ENCODE data around the gene WDR1. TPM values are rescaled to one million over a fixed set of nuclear protein-coding genes. Genes with fewer than 3 reads are reported as not detected.

Gene WDR1
- total RNA-seq, 1 donor from 2014 or later: 370 TPM

DNA sequence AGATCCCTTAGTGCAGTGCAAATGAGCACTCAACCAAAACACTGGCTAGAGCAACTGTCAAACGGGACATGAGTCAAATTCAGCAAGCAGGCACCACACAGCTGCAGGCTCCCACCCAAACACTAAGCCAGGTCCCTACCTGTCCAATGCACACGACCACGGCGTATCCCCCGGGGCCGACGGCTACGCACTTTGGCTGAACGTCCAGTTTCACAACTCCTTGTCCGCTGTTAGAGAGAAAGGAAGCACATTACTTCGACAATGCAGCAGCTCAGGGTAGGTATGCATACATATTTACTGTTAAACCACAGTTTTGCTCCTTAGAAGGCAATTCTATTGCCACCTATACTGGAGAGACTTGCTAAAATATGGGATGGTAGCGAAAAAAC lies 35.4 kb downstream of the WDR1 start:
- Histone ChIP-seq H3K27me3 (ENCODE audit: control insufficient read depth, insufficient read depth, low read length) (no peaks in the 10 kb centered on the region), H3K36me3 (ENCODE audit: control insufficient read depth, insufficient read depth, low read length) (peaks cover 6% of the 10 kb centered on the region), H3K4me3 (ENCODE audit: low read depth, low read length) (no peak overlapping the region)
- TF ChIP-seq, protein P1, sequence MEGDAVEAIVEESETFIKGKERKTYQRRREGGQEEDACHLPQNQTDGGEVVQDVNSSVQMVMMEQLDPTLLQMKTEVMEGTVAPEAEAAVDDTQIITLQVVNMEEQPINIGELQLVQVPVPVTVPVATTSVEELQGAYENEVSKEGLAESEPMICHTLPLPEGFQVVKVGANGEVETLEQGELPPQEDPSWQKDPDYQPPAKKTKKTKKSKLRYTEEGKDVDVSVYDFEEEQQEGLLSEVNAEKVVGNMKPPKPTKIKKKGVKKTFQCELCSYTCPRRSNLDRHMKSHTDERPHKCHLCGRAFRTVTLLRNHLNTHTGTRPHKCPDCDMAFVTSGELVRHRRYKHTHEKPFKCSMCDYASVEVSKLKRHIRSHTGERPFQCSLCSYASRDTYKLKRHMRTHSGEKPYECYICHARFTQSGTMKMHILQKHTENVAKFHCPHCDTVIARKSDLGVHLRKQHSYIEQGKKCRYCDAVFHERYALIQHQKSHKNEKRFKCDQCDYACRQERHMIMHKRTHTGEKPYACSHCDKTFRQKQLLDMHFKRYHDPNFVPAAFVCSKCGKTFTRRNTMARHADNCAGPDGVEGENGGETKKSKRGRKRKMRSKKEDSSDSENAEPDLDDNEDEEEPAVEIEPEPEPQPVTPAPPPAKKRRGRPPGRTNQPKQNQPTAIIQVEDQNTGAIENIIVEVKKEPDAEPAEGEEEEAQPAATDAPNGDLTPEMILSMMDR (IDR thresholded peaks at IDR 0.05; ENCODE audit: insufficient read depth, low read length, poor library complexity, severe bottlenecking): no peak
- DNase-seq (ENCODE audit: low read depth): no peak

DNA sequence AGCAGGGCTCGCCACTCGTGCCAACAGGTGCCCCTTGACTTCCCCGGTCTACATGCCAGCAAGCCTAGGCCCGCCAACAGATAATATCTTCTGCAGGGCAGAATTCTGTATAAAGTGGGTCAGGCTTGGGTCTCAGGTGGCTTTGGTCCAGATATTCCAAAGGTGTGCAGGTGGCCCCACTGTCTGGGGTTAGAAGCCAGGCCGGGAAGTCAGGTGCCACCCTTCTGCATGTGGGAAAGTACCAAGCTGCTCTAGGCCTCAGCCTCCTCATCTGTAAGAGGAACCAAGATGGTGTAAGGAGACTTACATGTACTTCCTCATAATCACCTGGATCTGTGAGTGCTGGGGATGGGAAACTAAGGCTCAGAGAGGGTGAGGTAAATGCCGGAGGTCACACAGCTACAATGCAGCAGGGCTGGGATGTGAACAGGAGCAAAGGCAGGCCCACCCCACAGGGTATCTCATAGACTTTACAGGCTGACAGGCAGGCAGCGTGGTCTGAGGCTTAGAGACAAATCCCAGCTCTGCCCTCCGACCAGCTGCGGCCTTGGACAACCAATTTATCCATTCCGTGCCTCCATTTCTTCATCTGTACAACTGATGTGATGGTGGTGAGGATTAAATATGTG lies 35.9 kb downstream of the WDR1 start:
- no peak for DNase-seq (ENCODE audit: low read depth)
- Histone ChIP-seq H3K4me3 (ENCODE audit: low read depth, low read length) (no peak overlapping the region), H3K36me3 (ENCODE audit: control insufficient read depth, insufficient read depth, low read length) (peaks cover 6% of the 10 kb centered on the region), H3K27me3 (ENCODE audit: control insufficient read depth, insufficient read depth, low read length) (no peaks in the 10 kb centered on the region)
- TF ChIP-seq, protein P1 (IDR thresholded peaks at IDR 0.05; ENCODE audit: insufficient read depth, low read length, poor library complexity, severe bottlenecking): no peak

DNA sequence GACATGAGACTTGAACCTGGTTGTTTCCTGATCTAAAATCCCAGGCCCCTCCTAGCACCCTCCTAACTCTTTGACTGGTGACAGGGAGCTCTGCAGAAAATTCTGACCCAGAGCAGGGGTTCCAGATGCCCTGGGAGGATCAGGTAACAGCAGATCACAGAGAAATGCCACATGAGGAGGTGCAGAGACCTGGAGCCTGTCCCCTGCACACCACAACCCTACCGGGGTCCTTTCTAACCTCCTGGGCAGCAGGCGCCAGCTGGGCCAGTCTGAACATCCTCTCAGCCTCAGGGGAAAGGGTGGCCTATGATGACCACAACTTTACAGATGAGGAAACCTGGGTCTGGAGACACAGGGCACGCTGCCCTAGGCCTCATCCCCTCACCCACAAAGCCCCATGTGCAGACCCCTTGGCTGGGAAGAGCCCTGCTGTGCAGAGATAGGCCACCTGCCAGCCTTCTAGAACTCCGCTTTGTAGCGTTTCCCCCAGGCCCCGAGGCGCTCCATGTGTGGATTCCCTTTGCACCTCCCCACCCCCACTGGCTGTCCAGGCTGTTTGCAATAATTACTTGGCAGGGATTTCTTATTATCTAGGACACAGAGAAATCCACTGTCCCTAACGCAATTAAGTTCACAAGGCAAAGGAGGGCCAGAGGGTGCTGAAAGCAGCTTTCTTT lies 36.5 kb downstream of the WDR1 start:
- H3K36me3 ChIP-seq (ENCODE audit: control insufficient read depth, insufficient read depth, low read length): peaks cover 5% of the 10 kb centered on the region
- no peak overlapping the region for H3K4me3 ChIP-seq (ENCODE audit: low read depth, low read length)
- no peak for DNase-seq (ENCODE audit: low read depth)
- no peaks in the 10 kb centered on the region for H3K27me3 ChIP-seq (ENCODE audit: control insufficient read depth, insufficient read depth, low read length)
- TF ChIP-seq, protein P1 (IDR thresholded peaks at IDR 0.05; ENCODE audit: insufficient read depth, low read length, poor library complexity, severe bottlenecking): no peak

DNA sequence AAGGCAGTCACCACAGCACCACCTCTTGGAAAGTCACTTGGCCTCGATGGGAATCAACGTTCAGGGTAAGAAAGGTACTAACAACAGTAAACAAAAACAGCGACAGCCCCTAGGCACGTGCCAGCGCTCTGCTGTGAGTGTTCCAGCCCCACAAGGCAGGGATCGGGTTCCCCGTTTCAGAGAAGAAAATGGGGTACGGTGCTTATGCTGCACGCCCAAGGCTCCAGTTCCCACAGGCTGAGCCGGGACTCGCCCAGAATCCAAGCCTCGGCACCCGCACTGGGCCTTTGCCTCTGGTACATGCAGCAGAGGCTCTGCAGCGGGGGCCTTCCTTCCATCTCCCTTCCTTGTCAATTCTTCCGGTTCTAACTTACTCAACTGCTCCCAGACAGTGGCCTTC lies 37.3 kb downstream of the WDR1 start:
- no peak for DNase-seq (ENCODE audit: low read depth)
- Histone ChIP-seq H3K27me3 (ENCODE audit: control insufficient read depth, insufficient read depth, low read length) (no peaks in the 10 kb centered on the region), H3K36me3 (ENCODE audit: control insufficient read depth, insufficient read depth, low read length) (peaks cover 5% of the 10 kb centered on the region), H3K4me3 (ENCODE audit: low read depth, low read length) (no peak overlapping the region)
- TF ChIP-seq, protein P1 (IDR thresholded peaks at IDR 0.05; ENCODE audit: insufficient read depth, low read length, poor library complexity, severe bottlenecking): no peak

DNA sequence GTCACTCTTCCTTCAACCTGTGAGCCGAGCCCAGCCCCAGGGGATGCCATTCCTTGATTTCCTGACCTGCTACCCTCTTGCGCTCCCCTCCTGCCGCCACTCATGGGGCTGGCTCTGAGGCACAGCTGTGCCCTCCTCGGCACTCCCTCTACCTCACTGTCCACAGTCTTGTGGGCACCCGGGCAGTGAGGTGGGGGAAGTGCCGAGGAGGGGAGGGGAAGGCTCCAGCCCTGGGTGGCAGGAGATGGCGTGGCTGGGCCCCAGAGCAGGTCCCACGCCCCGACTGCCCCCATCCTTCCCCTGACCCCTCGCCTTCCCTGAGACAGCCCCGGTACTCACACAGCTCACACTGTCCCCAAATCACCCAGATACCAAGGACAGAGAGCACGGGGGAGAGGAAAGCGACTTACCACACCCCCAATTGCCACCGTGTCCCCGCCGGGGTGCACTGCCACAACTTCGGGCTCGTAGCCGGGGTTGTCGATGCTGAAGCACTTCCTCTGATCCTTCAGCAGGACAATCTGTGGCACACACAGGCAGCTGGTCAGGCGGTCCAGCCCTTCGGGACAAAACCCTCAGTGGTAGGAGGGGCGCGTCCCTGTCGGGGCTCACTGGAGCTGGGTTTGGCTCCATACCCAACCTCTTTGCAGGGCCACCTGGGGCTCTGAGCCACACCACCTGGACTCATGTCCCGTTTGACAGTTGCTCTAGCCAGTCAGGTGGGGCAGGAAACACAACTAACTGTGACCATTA lies 37.9 kb downstream of the WDR1 start:
- Histone ChIP-seq H3K36me3 (ENCODE audit: control insufficient read depth, insufficient read depth, low read length) (peaks cover 5% of the 10 kb centered on the region), H3K27me3 (ENCODE audit: control insufficient read depth, insufficient read depth, low read length) (no peaks in the 10 kb centered on the region)
- TF ChIP-seq, protein P1 (IDR thresholded peaks at IDR 0.05; ENCODE audit: insufficient read depth, low read length, poor library complexity, severe bottlenecking): no peak

More for the DNA sequence above, 37.9 kb downstream of the WDR1 start:
- DNase-seq (ENCODE audit: low read depth): no peak
- no peak overlapping the region for H3K4me3 ChIP-seq (ENCODE audit: low read depth, low read length)

All from kidney epithelial cell (primary cell).